Thyroid gland (tissue), 4 donors: ENCODE measurements around the gene TPCN2.

Experiments used
- POLR2A ChIP-seq, 2 donors: fragments of 450-650 bp; IDR thresholded peaks; one replicate each; pipeline ENCODE4 v1.6.1; 2017; ENCODE audit warnings: antibody characterized with exemption in 2 of 2, mild to moderate bottlenecking in 2 of 2, moderate library complexity in 1 of 2
- TF ChIP-seq, protein P1 (sequence below), 6 experiments: fragments of 200-600 bp in 3 of 6; fragments of 450-650 bp in 3 of 6; sonication (generic) in 3 of 6; IDR thresholded peaks; one replicate each; pipeline ENCODE4 v1.5.1; 2016 to 2019; ENCODE audit warnings: antibody characterized with exemption in 6 of 6, mild to moderate bottlenecking in 2 of 6, inconsistent platforms in 1 of 6, moderate library complexity in 1 of 6

DNA sequence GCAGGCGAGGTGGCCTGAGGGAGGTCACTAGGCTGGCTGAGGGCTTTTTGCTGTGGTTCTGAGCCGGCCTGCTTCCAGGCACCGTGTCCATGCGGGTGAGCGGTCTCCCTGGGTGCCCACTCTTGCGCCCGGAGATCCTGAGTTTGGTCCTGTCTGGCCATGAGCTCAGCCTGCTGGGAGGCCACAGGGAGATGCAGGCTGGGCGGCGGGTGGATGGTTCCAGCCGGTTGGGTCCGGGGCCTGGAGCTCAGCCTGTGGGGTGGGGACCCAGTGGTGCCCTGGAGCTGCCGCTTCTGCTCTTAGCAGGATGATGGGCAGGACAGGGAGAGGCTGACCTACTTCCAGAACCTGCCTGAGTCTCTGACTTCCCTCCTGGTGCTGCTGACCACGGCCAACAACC, 18.5 kb downstream of the TPCN2 start:
- TF ChIP-seq, protein P1, sequence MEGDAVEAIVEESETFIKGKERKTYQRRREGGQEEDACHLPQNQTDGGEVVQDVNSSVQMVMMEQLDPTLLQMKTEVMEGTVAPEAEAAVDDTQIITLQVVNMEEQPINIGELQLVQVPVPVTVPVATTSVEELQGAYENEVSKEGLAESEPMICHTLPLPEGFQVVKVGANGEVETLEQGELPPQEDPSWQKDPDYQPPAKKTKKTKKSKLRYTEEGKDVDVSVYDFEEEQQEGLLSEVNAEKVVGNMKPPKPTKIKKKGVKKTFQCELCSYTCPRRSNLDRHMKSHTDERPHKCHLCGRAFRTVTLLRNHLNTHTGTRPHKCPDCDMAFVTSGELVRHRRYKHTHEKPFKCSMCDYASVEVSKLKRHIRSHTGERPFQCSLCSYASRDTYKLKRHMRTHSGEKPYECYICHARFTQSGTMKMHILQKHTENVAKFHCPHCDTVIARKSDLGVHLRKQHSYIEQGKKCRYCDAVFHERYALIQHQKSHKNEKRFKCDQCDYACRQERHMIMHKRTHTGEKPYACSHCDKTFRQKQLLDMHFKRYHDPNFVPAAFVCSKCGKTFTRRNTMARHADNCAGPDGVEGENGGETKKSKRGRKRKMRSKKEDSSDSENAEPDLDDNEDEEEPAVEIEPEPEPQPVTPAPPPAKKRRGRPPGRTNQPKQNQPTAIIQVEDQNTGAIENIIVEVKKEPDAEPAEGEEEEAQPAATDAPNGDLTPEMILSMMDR (IDR thresholded peaks at IDR 0.05), result no peak
- TF ChIP-seq POLR2A (IDR thresholded peaks at IDR 0.05), result no peak
